Measurements from ENCODE around the gene NANOS2.
A peak's percentile ranks its signal among the peaks of the same experiment; 100 is the strongest.

NANOS2 gene

DNA sequence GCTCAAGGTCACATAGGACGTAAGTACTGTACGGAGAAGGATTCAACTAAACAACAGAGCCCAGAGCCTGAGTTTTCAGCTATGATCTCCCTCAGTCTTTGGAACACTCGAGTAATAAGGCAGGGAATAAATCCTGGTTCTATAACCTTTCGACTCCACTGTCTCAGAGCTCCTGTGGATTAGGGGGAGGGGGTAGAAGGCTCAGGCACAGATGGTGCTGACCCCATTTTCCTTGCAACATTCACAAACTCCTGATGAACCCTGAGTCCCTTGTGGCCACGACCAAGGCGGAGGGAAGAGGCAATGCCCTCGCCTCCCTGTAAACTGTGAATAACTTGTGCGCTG, 37.7 kb upstream of the NANOS2 start:
- Histone ChIP-seq H3K27me3 (ENCODE audit: control insufficient read depth, insufficient read depth, low read length) (peaks cover 7% of the 10 kb centered on the region), H3K36me3 (ENCODE audit: insufficient read depth, low read length) (no peaks in the 10 kb centered on the region), H3K9me3 (replicated peaks; ENCODE audit: low read length) (no peaks in the 10 kb centered on the region), H3K4me1 (ENCODE audit: control insufficient read depth, insufficient read depth, low read length) (peaks cover 6% of the 10 kb centered on the region), H3K4me2 (ENCODE audit: low read length) (peak overlapping the region; percentile 79), H3K4me3 (ENCODE audit: low read length) (no peak overlapping the region), H3K9ac (ENCODE audit: low read depth, low read length) (no peak overlapping the region)

DNA sequence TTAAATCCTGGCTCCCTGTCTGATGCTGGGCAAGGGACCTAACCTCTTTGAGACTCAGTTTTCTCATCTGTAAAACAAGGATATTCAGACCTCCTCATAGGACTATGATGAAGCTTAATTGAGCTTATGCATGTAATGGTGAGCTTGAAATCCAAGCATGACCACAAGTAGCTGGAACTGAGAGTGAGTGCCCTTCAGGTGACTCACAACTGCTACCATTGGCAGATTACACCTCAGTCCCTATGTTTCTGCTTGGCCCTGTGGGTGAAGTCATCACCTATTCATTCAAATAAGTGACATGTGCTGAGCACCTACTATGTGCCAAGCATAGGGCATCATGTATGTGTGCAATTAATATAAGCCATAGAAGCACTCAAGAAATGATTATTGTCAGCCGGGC, 33.3 kb upstream of the NANOS2 start:
- Histone ChIP-seq H3K27me3 (ENCODE audit: control insufficient read depth, insufficient read depth, low read length) (peaks cover 12% of the 10 kb centered on the region), H3K9me3 (replicated peaks; ENCODE audit: low read length) (no peaks in the 10 kb centered on the region), H3K4me2 (ENCODE audit: low read length) (no peak overlapping the region), H3K36me3 (ENCODE audit: insufficient read depth, low read length) (no peaks in the 10 kb centered on the region), H3K9ac (ENCODE audit: low read depth, low read length) (no peak overlapping the region), H3K4me1 (ENCODE audit: control insufficient read depth, insufficient read depth, low read length) (peaks cover 3% of the 10 kb centered on the region), H3K4me3 (ENCODE audit: low read length) (no peak overlapping the region)

DNA sequence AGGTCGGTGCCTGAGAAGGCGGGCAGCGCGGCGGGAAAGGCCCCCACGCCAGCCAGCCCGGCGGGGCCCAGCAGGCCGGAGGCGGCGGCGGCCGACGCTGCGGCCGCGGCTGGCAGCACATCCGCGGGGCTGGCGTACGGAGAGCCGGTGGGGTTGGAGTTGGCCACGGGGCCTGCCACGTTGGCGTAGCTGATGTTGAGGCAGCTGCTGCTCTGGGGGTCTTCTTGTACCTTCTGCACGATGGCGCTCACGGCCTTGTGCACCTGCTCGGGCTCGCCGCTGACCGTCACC, 25.9 kb upstream of the NANOS2 start:
- Histone ChIP-seq H3K4me1 (ENCODE audit: control insufficient read depth, insufficient read depth, low read length) (no peaks in the 10 kb centered on the region), H3K9me3 (replicated peaks; ENCODE audit: low read length) (no peaks in the 10 kb centered on the region), H3K27me3 (ENCODE audit: control insufficient read depth, insufficient read depth, low read length) (peaks cover 53% of the 10 kb centered on the region), H3K36me3 (ENCODE audit: insufficient read depth, low read length) (no peaks in the 10 kb centered on the region), H3K9ac (ENCODE audit: low read depth, low read length) (no peak overlapping the region), H3K4me2 (ENCODE audit: low read length) (peak overlapping the region; percentile 44), H3K4me3 (ENCODE audit: low read length) (no peak overlapping the region)

DNA sequence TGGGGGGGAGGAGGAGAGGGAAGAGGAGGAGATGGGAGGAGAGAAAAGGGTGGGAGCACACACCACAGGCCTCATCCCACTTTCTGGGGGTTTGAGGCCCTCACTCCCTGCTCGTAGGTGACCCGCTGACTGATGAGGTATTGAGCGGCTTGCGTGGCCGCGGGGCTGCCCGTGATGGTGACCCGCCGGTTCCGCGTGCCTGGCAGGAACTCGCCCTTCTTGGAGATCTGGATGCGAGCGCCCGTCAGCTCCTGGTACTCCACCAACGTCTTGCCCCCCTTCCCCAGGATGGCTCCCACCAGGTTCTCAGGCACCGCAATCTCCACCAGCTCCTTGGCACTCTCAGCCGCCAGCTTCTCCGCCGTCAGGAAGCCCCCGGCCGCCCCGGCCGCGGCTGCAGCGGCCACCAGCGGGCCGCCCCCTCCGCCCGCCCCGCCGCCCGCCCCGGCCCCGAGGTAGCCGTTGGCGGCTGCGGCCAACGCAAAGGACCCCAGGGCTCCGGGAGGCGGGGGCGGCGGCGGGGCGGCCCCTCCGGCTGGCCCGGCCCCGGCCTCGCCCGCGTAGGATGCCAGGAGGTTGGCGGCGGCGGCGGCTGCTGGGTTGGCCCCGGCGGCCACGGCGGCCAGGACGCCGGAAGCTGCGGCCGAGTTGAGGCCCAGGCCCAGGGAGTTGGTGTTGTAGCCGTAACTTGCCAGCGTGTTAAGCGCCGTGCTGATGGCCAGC, 25.4 kb upstream of the NANOS2 start:
- no peaks in the 10 kb centered on the region for H3K4me1 ChIP-seq (ENCODE audit: control insufficient read depth, insufficient read depth, low read length)
- H3K27me3 ChIP-seq (ENCODE audit: control insufficient read depth, insufficient read depth, low read length) = peaks cover 54% of the 10 kb centered on the region
- no peak overlapping the region for H3K4me3 ChIP-seq (ENCODE audit: low read length)
- H3K4me2 ChIP-seq (ENCODE audit: low read length) = peak overlapping the region; percentile 44
- no peak overlapping the region for H3K9ac ChIP-seq (ENCODE audit: low read depth, low read length)
- no peaks in the 10 kb centered on the region for H3K36me3 ChIP-seq (ENCODE audit: insufficient read depth, low read length)
- H3K9me3 ChIP-seq (replicated peaks; ENCODE audit: low read length) = no peaks in the 10 kb centered on the region

DNA sequence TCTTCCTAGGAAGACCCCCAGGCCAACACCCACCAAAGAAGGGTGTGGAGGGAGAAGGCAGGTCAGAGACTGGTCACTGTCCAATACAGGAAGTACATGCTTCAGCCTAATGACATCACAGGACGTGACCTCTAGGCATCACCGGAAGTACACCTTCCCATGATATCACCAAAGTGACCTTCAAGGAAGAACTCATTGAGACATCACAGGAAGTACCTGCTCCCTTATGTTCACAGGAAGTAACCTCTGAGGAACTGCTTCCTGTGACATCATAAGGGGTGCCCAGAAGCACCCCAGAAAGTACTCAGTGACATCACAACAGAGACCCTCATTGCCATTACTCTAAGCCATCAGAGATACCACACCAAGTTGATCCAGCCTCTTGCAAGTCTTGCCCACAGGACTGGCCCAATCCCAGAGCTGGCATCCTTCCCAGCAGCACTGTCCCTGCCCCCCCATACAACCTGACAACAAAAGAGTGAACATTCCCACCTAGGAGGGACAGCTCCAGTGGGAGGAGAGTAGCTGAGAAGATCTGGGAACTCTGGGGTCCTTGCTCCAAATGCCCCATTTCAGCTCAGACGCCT, 24.2 kb upstream of the NANOS2 start:
- Histone ChIP-seq H3K27me3 (ENCODE audit: control insufficient read depth, insufficient read depth, low read length) (peaks cover 55% of the 10 kb centered on the region), H3K4me2 (ENCODE audit: low read length) (no peak overlapping the region), H3K9ac (ENCODE audit: low read depth, low read length) (no peak overlapping the region), H3K36me3 (ENCODE audit: insufficient read depth, low read length) (no peaks in the 10 kb centered on the region), H3K9me3 (replicated peaks; ENCODE audit: low read length) (no peaks in the 10 kb centered on the region), H3K4me3 (ENCODE audit: low read length) (no peak overlapping the region), H3K4me1 (ENCODE audit: control insufficient read depth, insufficient read depth, low read length) (no peaks in the 10 kb centered on the region)

DNA sequence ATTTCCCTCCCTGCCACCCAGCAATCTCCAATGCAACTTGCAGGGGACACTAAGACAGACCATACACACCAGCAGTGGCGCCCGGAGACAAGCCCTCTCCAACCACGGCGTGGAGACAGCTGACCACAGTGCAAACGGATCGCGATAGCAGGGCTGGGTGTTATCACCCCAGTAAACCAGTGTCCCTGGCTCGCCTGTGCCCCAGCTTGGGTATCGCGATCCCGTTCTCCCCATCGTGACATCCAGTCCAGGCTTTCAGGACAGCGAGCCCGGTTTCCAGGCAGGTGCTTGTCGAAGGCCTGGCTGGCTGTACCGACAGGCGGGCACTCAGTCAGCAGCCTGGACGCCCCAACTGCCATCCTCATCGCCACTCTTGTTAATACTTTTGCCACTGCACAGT, 20.7 kb upstream of the NANOS2 start:
- Histone ChIP-seq H3K36me3 (ENCODE audit: insufficient read depth, low read length) (no peaks in the 10 kb centered on the region), H3K4me3 (ENCODE audit: low read length) (no peak overlapping the region), H3K9me3 (replicated peaks; ENCODE audit: low read length) (no peaks in the 10 kb centered on the region), H3K27me3 (ENCODE audit: control insufficient read depth, insufficient read depth, low read length) (peaks cover 56% of the 10 kb centered on the region), H3K9ac (ENCODE audit: low read depth, low read length) (no peak overlapping the region), H3K4me2 (ENCODE audit: low read length) (no peak overlapping the region), H3K4me1 (ENCODE audit: control insufficient read depth, insufficient read depth, low read length) (no peaks in the 10 kb centered on the region)

DNA sequence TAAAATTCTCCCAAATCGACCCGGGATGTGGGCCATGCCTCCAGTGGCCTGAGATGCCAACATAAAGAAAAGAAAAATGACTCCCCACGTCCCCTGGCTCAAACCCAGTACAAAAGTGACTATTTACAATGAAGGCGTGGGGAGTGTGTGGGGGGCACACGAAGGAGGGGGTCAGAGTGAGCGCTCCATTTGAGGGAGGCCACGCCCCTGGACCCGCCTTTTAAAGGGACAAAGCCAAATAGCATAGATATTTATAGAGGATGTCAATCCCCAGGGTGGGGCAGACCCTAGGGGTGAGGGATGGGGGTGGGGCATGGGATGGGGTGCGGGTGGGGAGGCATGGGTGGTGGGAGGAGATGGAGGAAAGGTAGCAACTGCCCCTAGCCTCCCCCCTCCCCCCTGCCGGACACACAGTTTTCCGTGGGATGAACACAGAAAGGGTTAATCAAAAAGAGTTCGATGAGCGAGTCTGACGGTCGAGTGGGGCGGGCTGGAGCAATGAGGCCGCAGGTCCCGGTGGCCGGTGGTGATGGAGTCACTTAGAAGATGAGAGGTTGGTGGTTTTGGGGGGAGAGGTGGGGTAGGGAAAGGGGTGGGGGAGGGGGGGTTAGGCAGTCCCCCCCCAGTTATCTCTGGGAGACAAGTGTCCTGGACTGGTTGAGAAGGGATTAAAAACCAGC, 20.1 kb upstream of the NANOS2 start:
- no peak overlapping the region for H3K4me3 ChIP-seq (ENCODE audit: low read length)
- no peak overlapping the region for H3K9ac ChIP-seq (ENCODE audit: low read depth, low read length)
- H3K27me3 ChIP-seq (ENCODE audit: control insufficient read depth, insufficient read depth, low read length) = peaks cover 53% of the 10 kb centered on the region

DNA sequence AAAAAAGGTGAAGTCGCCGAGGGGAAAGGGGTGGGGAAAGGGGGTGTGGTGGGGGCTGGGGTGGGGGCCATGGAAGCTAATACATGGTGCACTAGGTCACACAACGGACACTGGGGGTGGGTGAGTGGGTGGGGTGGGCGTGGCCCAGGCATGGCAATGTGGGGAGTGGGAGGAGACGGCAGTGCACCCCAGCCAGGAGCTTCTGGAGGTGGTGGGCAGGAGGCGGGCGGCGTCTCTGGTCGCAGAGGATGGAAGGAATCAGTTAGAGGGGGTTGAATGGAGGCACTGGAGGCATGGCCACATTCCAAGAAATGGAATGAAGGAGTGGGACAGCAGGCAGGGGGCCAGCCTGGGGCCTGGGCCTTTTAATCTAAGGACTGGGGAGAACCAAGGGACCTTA, 19.2 kb upstream of the NANOS2 start:
- Histone ChIP-seq H3K36me3 (ENCODE audit: insufficient read depth, low read length) (no peaks in the 10 kb centered on the region), H3K27me3 (ENCODE audit: control insufficient read depth, insufficient read depth, low read length) (peaks cover 50% of the 10 kb centered on the region), H3K4me3 (ENCODE audit: low read length) (no peak overlapping the region), H3K9me3 (replicated peaks; ENCODE audit: low read length) (no peaks in the 10 kb centered on the region), H3K4me1 (ENCODE audit: control insufficient read depth, insufficient read depth, low read length) (no peaks in the 10 kb centered on the region), H3K9ac (ENCODE audit: low read depth, low read length) (no peak overlapping the region), H3K4me2 (ENCODE audit: low read length) (no peak overlapping the region)

More for the DNA sequence above, 20.1 kb upstream of the NANOS2 start:
- Histone ChIP-seq H3K36me3 (ENCODE audit: insufficient read depth, low read length) (no peaks in the 10 kb centered on the region), H3K4me2 (ENCODE audit: low read length) (no peak overlapping the region), H3K9me3 (replicated peaks; ENCODE audit: low read length) (no peaks in the 10 kb centered on the region), H3K4me1 (ENCODE audit: control insufficient read depth, insufficient read depth, low read length) (no peaks in the 10 kb centered on the region)

DNA sequence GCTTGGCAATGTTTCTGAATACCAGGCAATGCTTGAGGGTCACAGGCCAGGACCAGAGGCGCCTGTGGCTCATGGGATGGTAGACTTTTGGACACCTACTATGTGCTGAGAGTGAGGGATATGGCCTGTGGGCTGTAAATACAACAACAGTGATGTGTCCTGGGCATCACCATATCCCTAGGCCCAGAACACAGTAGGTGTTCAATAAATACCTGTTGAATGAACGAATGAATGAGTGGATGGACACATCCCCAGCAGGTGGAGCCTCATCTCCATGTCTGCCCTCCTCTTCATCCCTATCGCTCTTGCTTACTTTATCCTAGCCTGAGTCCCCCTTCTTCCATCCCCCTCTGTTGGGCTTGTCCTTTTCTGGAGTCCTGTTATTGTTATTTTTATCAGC, 16.5 kb upstream of the NANOS2 start:
- Histone ChIP-seq H3K9me3 (replicated peaks; ENCODE audit: low read length) (no peaks in the 10 kb centered on the region), H3K9ac (ENCODE audit: low read depth, low read length) (no peak overlapping the region), H3K4me2 (ENCODE audit: low read length) (no peak overlapping the region), H3K4me3 (ENCODE audit: low read length) (no peak overlapping the region), H3K27me3 (ENCODE audit: control insufficient read depth, insufficient read depth, low read length) (peaks cover 33% of the 10 kb centered on the region), H3K4me1 (ENCODE audit: control insufficient read depth, insufficient read depth, low read length) (no peaks in the 10 kb centered on the region), H3K36me3 (ENCODE audit: insufficient read depth, low read length) (no peaks in the 10 kb centered on the region)

DNA sequence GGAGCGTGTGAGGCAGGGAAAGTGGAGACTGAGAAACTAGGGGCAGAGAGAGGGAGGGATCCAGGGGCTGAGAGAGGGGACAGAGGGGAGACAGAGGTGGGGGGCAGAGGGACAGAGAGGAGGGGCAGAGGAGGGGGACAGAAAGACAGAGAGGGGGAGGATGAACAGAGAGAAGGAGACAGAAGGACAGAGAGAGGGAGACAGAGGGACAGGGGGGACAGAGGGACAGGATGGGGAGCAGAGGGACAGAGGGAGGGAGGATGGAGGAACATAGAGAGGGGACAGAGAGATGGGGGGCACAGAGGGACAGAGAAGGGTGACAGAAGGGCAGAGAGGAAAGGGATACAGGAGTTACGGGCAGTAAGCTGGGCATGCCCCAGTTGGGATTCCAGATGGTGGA, 14.7 kb upstream of the NANOS2 start:
- Histone ChIP-seq H3K36me3 (ENCODE audit: insufficient read depth, low read length) (no peaks in the 10 kb centered on the region), H3K9ac (ENCODE audit: low read depth, low read length) (no peak overlapping the region), H3K9me3 (replicated peaks; ENCODE audit: low read length) (no peaks in the 10 kb centered on the region), H3K4me3 (ENCODE audit: low read length) (no peak overlapping the region), H3K27me3 (ENCODE audit: control insufficient read depth, insufficient read depth, low read length) (peaks cover 20% of the 10 kb centered on the region), H3K4me1 (ENCODE audit: control insufficient read depth, insufficient read depth, low read length) (no peaks in the 10 kb centered on the region), H3K4me2 (ENCODE audit: low read length) (no peak overlapping the region)

DNA sequence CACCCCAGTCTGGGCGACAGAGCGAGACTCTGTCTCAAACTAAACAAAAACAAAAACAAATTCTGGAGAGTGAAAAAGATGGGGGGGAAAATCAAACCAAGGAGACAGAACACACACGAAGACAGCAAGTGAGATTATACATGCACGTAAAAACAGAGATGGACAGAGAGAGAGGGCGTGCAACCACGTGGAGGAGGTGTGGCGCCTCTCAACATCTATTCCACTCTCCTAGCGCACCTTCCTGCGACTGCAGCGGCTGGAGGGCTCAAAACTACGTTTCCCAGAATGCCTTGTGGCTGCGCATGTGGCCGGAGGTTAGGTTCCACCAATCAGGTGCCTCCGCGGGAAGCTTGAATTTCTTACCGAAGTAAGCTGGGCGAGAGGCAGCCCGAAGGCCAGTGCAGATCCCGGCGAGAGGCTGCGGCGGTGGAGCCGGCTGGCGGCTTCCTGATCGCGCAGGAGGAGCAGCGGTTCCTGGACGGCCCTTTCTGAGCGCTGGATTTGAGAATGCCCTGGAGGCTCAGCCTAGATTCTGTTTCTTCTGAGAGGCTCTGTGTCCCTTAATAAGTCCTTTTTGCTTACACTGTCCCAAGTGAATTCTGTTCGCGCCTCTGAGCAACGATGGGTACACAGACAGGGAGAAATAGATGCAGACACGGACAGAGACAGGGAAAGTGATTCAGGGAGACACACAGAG, 13.1 kb upstream of the NANOS2 start:
- Histone ChIP-seq H3K36me3 (ENCODE audit: insufficient read depth, low read length) (no peaks in the 10 kb centered on the region), H3K9me3 (replicated peaks; ENCODE audit: low read length) (no peaks in the 10 kb centered on the region), H3K4me1 (ENCODE audit: control insufficient read depth, insufficient read depth, low read length) (no peaks in the 10 kb centered on the region), H3K4me3 (ENCODE audit: low read length) (no peak overlapping the region), H3K9ac (ENCODE audit: low read depth, low read length) (peak overlapping the region; percentile 11), H3K27me3 (ENCODE audit: control insufficient read depth, insufficient read depth, low read length) (peaks cover 12% of the 10 kb centered on the region), H3K4me2 (ENCODE audit: low read length) (peak overlapping the region; percentile 62)

All from skeletal muscle satellite cell (primary cell).